GM23248 (cell line): ENCODE results near the gene EFCAB11.

Experiments used
- EZH2 ChIP-seq: fragments of 200-600 bp; sonication (generic); IDR thresholded peaks from 2 replicates; pipeline ENCODE4 v1.6.1; 2018; ENCODE audit warnings: antibody characterized with exemption, mild to moderate bottlenecking; ENCODE audit not compliant: insufficient read depth, poor library complexity, severe bottlenecking
- EZH2phosphoT487 ChIP-seq: fragments of 200-600 bp; sonication (generic); IDR thresholded peaks from 2 replicates; pipeline ENCODE4 v1.6.1; 2018; ENCODE audit warnings: antibody characterized with exemption, moderate library complexity, mild to moderate bottlenecking, low read depth; ENCODE audit not compliant: insufficient read depth

DNA sequence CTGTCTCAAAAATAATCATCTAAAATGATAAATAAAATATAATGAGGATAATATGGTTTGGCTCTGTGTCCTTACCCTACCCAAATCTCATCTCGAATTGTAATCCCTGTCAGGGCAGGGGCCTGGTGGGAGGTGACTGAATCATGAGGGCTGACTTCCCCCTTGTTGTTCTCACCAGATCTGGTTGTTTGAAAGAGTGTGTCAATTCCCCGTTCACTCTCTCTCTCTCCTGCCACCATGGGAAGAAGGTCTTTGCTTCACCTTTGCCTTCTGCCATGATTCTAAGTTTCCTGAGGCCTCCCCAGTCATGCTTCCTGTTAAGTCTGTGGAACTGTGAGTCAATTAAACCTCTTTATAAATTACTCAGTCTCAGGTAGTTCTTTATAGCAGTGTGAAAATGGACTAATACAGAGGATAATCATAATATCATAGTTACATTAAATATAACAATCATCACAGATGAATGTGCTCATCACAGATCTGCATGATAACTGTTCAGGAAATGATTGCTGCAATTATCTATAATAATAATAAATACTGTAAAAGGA is 12.6 kb downstream of the EFCAB11 start:
- TF ChIP-seq EZH2phosphoT487 (no peak), EZH2 (no peak)
